Right lobe of liver (tissue), 6 donors: ENCODE results near the gene GRIA1. TPM values are rescaled to one million over a fixed set of nuclear protein-coding genes. Genes with fewer than 3 reads are reported as not detected.

Experiments used
- ATAC-seq, 4 donors: fragments of 200-7000 bp; cut with Tn5 transposase; one replicate each; pipeline ENCODE4 v1.9.1; 2020; ENCODE audit warnings: mild to moderate bottlenecking in 4 of 4, moderate library complexity in 4 of 4
- DNase-seq, 3 donors: peaks; one replicate each; pipeline ENCODE4 v3.0.0-alpha.2; 2020
- H3K27ac ChIP-seq, 3 donors: fragments of 200-600 bp; one replicate each; pipeline ENCODE4 v1.8.0; 2022
- H3K27me3 ChIP-seq, 2 donors: fragments of 200-600 bp; one replicate each; pipeline ENCODE4 v1.8.0; 2022
- H3K36me3 ChIP-seq, 4 donors: fragments of 200-600 bp; sonication (generic) in 1 of 4; one replicate each; pipeline versions ENCODE4 v1.5.1 to v1.8.0; 2017 to 2022; ENCODE audit warnings: control low read depth in 1 of 4
- H3K4me1 ChIP-seq, 4 donors: fragments of 200-600 bp; sonication (generic) in 1 of 4; one replicate each; pipeline versions ENCODE4 v1.5.1 to v1.8.0; 2017 to 2022; ENCODE audit warnings: control low read depth in 1 of 4
- H3K4me3 ChIP-seq, 3 donors: fragments of 200-600 bp; one replicate each; pipeline ENCODE4 v1.8.0; 2022
- H3K9me3 ChIP-seq, 4 donors: fragments of 200-600 bp; sonication (generic) in 1 of 4; one replicate each; pipeline versions ENCODE4 v1.5.1 to v1.8.0; 2017 to 2022; ENCODE audit warnings: control low read depth in 1 of 4
- CTCF ChIP-seq, 4 donors: fragments of 200-600 bp in 3 of 4; fragments of 450-650 bp in 1 of 4; IDR thresholded peaks; one replicate each; pipeline versions ENCODE4 v1.5.1 to v1.8.0; 2016 to 2022; ENCODE audit warnings: antibody characterized with exemption in 4 of 4, mild to moderate bottlenecking in 2 of 4
- POLR2A ChIP-seq: fragments of 450-650 bp; IDR thresholded peaks from one replicate; pipeline ENCODE4 v1.6.1; 2017; ENCODE audit warnings: antibody characterized with exemption, mild to moderate bottlenecking
- WGBS: methylation state at CpG from one replicate; pipeline ENCODE4 v1.1.6; 2018; ENCODE audit warnings: low coverage, low lambda C conversion rate; ENCODE audit not compliant: insufficient coverage; ENCODE audit errors: missing lambda C conversion rate; 5-methylcytosine and 5-hydroxymethylcytosine counted together
- intact Hi-C, 2 donors: fragments of 100-400 bp; cut with DNase I; formaldehyde crosslinking; loops; one replicate each; pipeline versions ENCODE4 v1.11.2 to v1.14.1; 2022
- total RNA-seq, 6 experiments: library from RNA; depleted of rRNA in 2 of 6; stranded (reverse); fragments of >200 nt in 2 of 6; fragmentation: NEBNext Ultra II Directional in 3 of 6; extraction: Animal tissue kit (Norgen Biotek cat#: 25700) in 3 of 6; gene quantifications; one replicate each; pipeline versions ENCODE4 v1.1.0 to v1.2.4, GENCODE V29; 2016 to 2023
- donor health status: DM: no; HTN: yes; CAD: no.
- donor health status: DM: no; HTN: no; CAD: no.
- donor health status: DM: no; HTN: no; CAD: no.
- donor health status: DM: no; HTN: yes; CAD: no.
- donor health status: DM: no; HTN: yes; CAD: no.

Gene GRIA1
- total RNA-seq, 6 experiments from 2014 or later, result not detected

- WGBS, result 61% methylated on average over 9 of the region's 9 CpGs
- H3K4me3 ChIP-seq, result no peak overlapping the region
- no peaks in the 10 kb centered on the region for H3K9me3 ChIP-seq
- no peak for DNase-seq
- peak; percentile 54 to 78 (median 63) for ATAC-seq
- H3K4me1 ChIP-seq, result no peaks in the 10 kb centered on the region
- intact Hi-C loops, result no loop called here
- no peak for TF ChIP-seq POLR2A
- TF ChIP-seq CTCF (IDR thresholded peaks at IDR 0.05), result no peak
- no peak overlapping the region for H3K27ac ChIP-seq
- no peaks in the 10 kb centered on the region for H3K36me3 ChIP-seq
- H3K27me3 ChIP-seq, result no peaks in the 10 kb centered on the region
These were observed 138.8 kb downstream of the GRIA1 start for GRCh38 chr5:153629027-153629895.

GRCh38 chr5:153630546-153630945 lies 140.1 kb downstream of the GRIA1 start:
- no peaks in the 10 kb centered on the region for H3K9me3 ChIP-seq
- no peak overlapping the region for H3K4me3 ChIP-seq
- ATAC-seq (no peak), DNase-seq (no peak)
- no peaks in the 10 kb centered on the region for H3K36me3 ChIP-seq
- no peak for TF ChIP-seq POLR2A
- no peak for TF ChIP-seq CTCF (IDR thresholded peaks at IDR 0.05)
- intact Hi-C loops, result no loop called here
- H3K4me1 ChIP-seq, result no peaks in the 10 kb centered on the region
- no peaks in the 10 kb centered on the region for H3K27me3 ChIP-seq
- H3K27ac ChIP-seq, result no peak overlapping the region

GRCh38 chr5:153632748-153633290 lies 142.3 kb downstream of the GRIA1 start:
- H3K27me3 ChIP-seq, result no peaks in the 10 kb centered on the region
- H3K27ac ChIP-seq, result no peak overlapping the region
- ATAC-seq, result no peak
- no peaks in the 10 kb centered on the region for H3K4me1 ChIP-seq
- TF ChIP-seq POLR2A (no peak), CTCF (IDR thresholded peaks at IDR 0.05) (no peak)
- intact Hi-C loops, result no loop called here
- DNase-seq, result no peak
- no peaks in the 10 kb centered on the region for H3K9me3 ChIP-seq
- H3K36me3 ChIP-seq, result no peaks in the 10 kb centered on the region
- no peak overlapping the region for H3K4me3 ChIP-seq

GRCh38 chr5:153636670-153637451 lies 146.4 kb downstream of the GRIA1 start:
- ATAC-seq, result no peak
- WGBS, result 100% methylated on average over 1 of the region's 1 CpG
- intact Hi-C loops, result no loop called here

More at GRCh38 chr5:153636670-153637451, 146.4 kb downstream of the GRIA1 start:
- TF ChIP-seq CTCF (IDR thresholded peaks at IDR 0.05) (no peak), POLR2A (no peak)
- no peak overlapping the region for H3K4me3 ChIP-seq
- H3K4me1 ChIP-seq, result no peaks in the 10 kb centered on the region
- H3K27ac ChIP-seq, result no peak overlapping the region
- H3K9me3 ChIP-seq, result no peaks in the 10 kb centered on the region
- DNase-seq, result no peak
- H3K36me3 ChIP-seq, result no peaks in the 10 kb centered on the region
- no peaks in the 10 kb centered on the region for H3K27me3 ChIP-seq
